Measurements from ENCODE around the gene MAGI1.

GRCh38 chr3:65748326-65748725 lies 290.4 kb downstream of the MAGI1 start:
- TF ChIP-seq POLR2AphosphoS5 (IDR thresholded peaks at IDR 0.05) (no peak), CTCF (IDR thresholded peaks at IDR 0.05) (no peak)
